Kidney epithelial cell (primary cell): ENCODE results near the gene TERT. TPM values are rescaled to one million over a fixed set of nuclear protein-coding genes. Genes with fewer than 3 reads are reported as not detected.
"Not testable (repeated sequence)": the region's sequence is repeated elsewhere in the genome, so short reads cannot be mapped to it uniquely, and the experiment has no call there.

Experiments
- DNase-seq: peaks from one replicate; pipeline ENCODE4 v3.0.0-alpha.2; 2010; ENCODE audit warnings: low read depth
- H3K27me3 ChIP-seq: 2 replicates; pipeline ENCODE4 v1.6.0; 2011; ENCODE audit warnings: low read length; ENCODE audit not compliant: control insufficient read depth, insufficient read depth
- H3K36me3 ChIP-seq: 2 replicates; pipeline ENCODE4 v1.5.1; 2011; ENCODE audit warnings: low read length; ENCODE audit not compliant: control insufficient read depth, insufficient read depth
- H3K4me3 ChIP-seq: 2 replicates; pipeline ENCODE4 v1.5.1; 2011; ENCODE audit warnings: low read depth, mild to moderate bottlenecking, control low read depth, low read length
- total RNA-seq: library from RNA; depleted of rRNA; stranded (reverse); fragments of >200 nt; gene quantifications from 2 replicates; pipeline ENCODE4 v1.2.3, GENCODE V29; 2015
- TF ChIP-seq, protein P1 (sequence below): IDR thresholded peaks from 2 replicates; pipeline ENCODE4 v1.5.1; 2011; ENCODE audit warnings: mild to moderate bottlenecking, moderate library complexity, low read length, control low read depth, inconsistent platforms; ENCODE audit not compliant: insufficient read depth, poor library complexity, severe bottlenecking

Gene TERT
- total RNA-seq, 1 donor from 2014 or later: not detected

- H3K36me3 ChIP-seq: peaks cover 1% of the 10 kb centered on the region
Measured at GRCh38 chr5:1335540-1336095, 40.8 kb upstream of the TERT start.

DNA sequence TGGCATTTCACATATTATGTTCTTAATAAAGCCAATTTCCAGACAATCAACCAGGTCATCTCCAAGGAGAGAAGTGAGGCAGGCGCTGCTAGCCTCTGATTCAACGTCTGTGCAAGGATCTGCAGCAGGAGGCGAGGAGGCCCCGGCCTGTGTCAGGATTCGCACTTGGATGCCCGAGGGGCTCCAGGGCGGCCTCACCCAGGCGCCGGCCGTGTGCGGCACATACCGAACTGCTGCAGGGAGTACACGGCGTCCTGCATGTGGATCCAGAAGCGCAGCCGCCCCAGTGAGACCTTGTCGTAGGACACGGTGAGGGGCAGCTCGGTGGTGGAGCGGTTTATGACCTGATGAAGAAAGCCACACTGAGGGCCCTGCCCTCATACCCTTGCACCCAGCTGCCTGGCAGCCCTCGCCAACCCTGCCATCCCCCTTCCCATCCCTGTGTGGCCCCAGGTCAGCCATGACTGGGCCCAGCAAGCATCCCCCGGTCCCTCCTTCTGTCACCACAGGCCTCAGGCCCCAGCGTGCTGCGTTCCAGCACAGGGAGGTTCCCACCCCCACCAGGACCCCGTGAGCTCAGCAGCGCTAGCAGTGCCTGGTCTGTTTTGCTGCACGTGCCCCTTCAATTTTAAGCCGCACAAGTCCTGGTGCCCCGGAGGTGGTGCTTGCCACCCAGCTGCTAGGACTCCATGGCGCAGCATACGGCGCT is 40.1 kb upstream of the TERT start:
- peaks cover 1% of the 10 kb centered on the region for H3K36me3 ChIP-seq
- TF ChIP-seq, protein P1, sequence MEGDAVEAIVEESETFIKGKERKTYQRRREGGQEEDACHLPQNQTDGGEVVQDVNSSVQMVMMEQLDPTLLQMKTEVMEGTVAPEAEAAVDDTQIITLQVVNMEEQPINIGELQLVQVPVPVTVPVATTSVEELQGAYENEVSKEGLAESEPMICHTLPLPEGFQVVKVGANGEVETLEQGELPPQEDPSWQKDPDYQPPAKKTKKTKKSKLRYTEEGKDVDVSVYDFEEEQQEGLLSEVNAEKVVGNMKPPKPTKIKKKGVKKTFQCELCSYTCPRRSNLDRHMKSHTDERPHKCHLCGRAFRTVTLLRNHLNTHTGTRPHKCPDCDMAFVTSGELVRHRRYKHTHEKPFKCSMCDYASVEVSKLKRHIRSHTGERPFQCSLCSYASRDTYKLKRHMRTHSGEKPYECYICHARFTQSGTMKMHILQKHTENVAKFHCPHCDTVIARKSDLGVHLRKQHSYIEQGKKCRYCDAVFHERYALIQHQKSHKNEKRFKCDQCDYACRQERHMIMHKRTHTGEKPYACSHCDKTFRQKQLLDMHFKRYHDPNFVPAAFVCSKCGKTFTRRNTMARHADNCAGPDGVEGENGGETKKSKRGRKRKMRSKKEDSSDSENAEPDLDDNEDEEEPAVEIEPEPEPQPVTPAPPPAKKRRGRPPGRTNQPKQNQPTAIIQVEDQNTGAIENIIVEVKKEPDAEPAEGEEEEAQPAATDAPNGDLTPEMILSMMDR: no peak
- DNase-seq: no peak
- H3K27me3 ChIP-seq: no peaks in the 10 kb centered on the region
- H3K4me3 ChIP-seq: no peak overlapping the region

More at GRCh38 chr5:1335540-1336095, 40.8 kb upstream of the TERT start:
- Histone ChIP-seq H3K27me3 (no peaks in the 10 kb centered on the region), H3K4me3 (no peak overlapping the region)
- TF ChIP-seq, protein P1: no peak
- no peak for DNase-seq

- TF ChIP-seq, protein P1: no peak
- Histone ChIP-seq H3K36me3 (peaks cover 1% of the 10 kb centered on the region), H3K4me3 (no peak overlapping the region), H3K27me3 (no peaks in the 10 kb centered on the region)
- no peak for DNase-seq
Measured at GRCh38 chr5:1333986-1334385, 39.1 kb upstream of the TERT start.

DNA sequence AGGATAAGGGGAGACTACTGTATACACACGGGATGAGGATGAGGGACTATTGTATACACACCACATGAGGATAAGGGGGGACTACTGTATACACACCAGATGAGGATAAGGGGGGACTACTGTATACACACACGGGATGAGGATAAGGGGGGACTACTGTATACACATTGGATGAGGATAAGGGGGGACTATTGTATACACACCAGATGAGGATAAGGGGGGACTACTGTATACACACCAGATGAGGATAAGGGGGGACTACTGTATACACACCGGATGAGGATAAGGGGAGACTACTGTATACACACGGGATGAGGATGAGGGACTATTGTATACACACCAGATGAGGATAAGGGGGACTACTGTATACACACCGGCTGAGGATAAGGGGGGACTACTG is 38.4 kb upstream of the TERT start:
- H3K4me3 ChIP-seq, H3K27me3 ChIP-seq, H3K36me3 ChIP-seq, DNase-seq: not testable (repeated sequence)

DNA sequence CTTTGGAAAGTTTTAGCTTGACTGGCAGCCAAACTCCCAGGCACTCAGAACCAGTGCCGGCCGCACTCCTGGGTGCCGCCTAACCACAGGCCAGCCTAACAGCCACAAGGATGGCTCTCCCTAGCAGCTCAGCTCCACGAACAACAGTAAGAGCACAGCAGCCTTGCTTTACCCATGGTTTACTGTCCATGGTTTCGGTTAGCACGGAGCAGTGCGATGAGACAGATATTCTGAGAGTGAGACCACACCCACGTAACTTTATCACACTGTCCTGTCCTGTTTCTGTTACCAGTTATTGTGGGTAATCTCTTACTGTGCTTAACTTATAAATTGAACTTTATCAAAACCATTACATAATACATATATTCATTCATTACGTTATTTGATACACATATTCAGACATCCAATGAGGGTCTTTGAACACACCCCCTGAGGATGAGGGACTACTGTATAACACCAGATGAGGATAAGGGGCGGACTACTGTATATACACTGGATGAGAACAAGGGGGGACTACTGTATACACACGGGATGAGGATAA is 37.7 kb upstream of the TERT start:
- Histone ChIP-seq H3K27me3 (no peaks in the 10 kb centered on the region), H3K36me3 (peaks cover 1% of the 10 kb centered on the region), H3K4me3 (no peak overlapping the region)
- TF ChIP-seq, protein P1: no peak
- no peak for DNase-seq

DNA sequence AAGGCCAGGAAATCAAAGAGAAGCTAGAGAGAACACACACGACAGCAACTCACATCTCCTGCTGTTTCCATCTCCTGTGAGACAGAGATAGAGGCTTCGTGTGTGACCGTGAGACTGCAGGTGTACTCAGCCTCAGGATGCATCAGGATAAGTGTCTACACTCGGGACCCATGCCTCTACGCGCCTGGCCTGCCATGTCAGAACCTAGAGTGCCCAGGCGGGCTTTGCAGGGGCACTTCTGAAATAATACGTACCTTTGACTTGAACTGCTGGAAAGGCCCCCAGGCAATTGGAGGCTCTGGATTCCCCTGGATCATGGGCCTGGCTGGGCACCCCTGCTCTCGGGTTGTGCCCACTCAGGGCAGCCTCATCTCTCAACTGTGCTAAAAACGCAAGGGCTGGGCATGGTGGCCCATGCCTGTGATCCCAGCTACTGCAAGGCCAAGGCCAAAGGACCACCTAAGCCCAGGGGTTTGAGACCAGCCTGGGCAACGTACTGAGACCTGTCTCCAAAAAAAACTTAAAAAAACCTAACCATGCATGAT is 37.1 kb upstream of the TERT start:
- TF ChIP-seq, protein P1: no peak
- Histone ChIP-seq H3K27me3 (no peaks in the 10 kb centered on the region), H3K36me3 (peaks cover 1% of the 10 kb centered on the region), H3K4me3 (no peak overlapping the region)
- no peak for DNase-seq
